PC-3 (cell line): ENCODE measurements around the gene CELF2.

Experiments used
- CTCF ChIP-seq: fragments of 300-600 bp; sonication (generic); conservative IDR thresholded peaks from 2 replicates; pipeline ENCODE4 v1.5.1; 2017; ENCODE audit warnings: antibody characterized with exemption, low read depth, mild to moderate bottlenecking, low read length
- EZH2 ChIP-seq: fragments of 300-600 bp; sonication (generic); IDR thresholded peaks from one replicate; pipeline ENCODE4 v1.6.1; 2017; ENCODE audit warnings: antibody characterized with exemption, mild to moderate bottlenecking, low read length; ENCODE audit not compliant: unreplicated experiment
- EZH2phosphoT487 ChIP-seq: fragments of 300-600 bp; sonication (generic); IDR thresholded peaks from 2 replicates; pipeline ENCODE4 v1.6.1; 2018; ENCODE audit warnings: mild to moderate bottlenecking, antibody characterized with exemption, low read length, borderline replicate concordance

DNA sequence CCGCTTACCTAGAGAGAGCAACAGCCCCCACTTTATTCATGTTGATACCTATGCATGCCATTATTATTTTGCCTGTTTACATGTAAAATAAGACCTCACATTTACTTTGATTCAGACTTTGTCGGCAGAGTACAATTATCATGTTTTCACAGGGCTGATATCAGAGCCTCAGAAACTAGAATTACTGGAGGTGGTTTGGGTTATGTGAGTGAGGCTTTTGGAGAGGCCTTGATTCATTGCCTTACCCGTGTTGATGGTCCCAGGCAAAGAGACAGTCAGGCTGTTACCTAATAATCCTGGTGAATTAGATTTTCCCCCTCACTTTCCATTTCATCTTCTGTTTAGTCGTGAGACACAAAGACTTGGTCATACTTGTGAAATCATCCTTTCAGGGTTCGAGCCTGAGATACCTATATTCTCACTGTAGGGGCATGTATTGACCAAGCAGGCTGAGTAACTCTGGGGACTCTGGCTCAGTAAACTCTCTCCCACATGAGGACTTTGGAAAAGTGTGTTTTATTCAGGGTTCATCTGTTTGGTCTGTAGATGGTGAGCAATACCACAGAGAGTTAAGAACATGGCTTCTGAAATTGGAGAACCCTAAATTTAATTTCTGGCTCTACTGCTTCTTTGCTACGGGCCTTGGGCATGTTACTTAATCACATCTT lies 150.9 kb downstream of the CELF2 start:
- TF ChIP-seq CTCF = no peak
- TF ChIP-seq EZH2 = no peak
- TF ChIP-seq EZH2phosphoT487 = no peak
